Measurements from ENCODE around the gene TNFRSF9.
"Not testable (repeated sequence)": the region's sequence is repeated elsewhere in the genome, so short reads cannot be mapped to it uniquely, and the experiment has no call there.

The TNFRSF9 gene

DNA sequence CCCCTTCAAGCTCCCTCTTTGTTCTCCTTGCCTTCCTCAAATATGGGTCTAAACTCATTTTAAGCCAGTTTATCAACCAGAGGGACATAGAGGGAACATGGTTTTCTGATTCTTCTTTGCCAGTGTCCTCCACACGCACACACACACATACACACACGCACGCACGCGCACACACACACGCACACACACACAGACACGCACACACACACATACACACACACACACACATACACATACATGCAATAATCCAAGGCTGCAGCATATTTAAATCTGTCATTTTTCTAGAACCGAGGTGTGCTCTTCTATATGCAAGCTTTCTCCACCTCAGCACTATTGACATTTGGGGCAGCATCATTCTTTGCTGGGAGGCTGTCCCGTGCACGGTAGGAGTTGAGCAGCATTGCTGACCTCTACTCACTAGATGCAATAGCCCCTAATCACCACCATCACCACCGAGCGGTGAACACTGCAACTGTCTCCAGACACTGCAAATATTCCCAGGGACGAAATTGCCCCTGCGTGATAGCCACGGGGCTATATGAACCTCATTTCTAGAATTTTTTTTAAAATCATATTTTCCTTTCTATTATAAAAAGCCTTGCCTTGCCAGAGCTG, 8.0 kb downstream of the TNFRSF9 start:
- H3K4me3 ChIP-seq (replicated peaks; ENCODE audit: low read depth, low read length): no peak overlapping the region
- DNase-seq (ENCODE audit: extremely low read depth, low read depth): no peak
- TF ChIP-seq, protein P1, sequence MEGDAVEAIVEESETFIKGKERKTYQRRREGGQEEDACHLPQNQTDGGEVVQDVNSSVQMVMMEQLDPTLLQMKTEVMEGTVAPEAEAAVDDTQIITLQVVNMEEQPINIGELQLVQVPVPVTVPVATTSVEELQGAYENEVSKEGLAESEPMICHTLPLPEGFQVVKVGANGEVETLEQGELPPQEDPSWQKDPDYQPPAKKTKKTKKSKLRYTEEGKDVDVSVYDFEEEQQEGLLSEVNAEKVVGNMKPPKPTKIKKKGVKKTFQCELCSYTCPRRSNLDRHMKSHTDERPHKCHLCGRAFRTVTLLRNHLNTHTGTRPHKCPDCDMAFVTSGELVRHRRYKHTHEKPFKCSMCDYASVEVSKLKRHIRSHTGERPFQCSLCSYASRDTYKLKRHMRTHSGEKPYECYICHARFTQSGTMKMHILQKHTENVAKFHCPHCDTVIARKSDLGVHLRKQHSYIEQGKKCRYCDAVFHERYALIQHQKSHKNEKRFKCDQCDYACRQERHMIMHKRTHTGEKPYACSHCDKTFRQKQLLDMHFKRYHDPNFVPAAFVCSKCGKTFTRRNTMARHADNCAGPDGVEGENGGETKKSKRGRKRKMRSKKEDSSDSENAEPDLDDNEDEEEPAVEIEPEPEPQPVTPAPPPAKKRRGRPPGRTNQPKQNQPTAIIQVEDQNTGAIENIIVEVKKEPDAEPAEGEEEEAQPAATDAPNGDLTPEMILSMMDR (IDR thresholded peaks at IDR 0.05; ENCODE audit: low read depth, low read length, missing control alignments): no peak

DNA sequence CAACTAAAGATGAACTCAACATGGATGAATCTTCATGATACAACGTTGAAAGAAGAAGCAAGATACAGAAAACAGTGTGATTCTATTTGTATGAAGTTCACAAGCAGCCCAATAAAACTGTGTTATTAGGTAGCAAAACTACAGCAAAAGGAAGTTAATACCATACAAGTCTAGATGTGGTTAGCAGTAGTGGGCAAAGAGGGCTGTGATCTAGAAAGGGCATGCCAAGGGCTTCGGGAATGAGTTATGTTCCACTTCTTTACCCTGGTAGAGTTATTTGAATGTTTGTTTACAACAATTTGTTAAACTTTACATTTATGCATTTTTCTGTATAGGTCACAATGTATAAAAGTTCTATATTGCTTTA, 9.2 kb downstream of the TNFRSF9 start:
- TF ChIP-seq, protein P1 (IDR thresholded peaks at IDR 0.05; ENCODE audit: low read depth, low read length, missing control alignments): no peak
- H3K4me3 ChIP-seq (replicated peaks; ENCODE audit: low read depth, low read length): no peak overlapping the region
- DNase-seq (ENCODE audit: extremely low read depth, low read depth): no peak

DNA sequence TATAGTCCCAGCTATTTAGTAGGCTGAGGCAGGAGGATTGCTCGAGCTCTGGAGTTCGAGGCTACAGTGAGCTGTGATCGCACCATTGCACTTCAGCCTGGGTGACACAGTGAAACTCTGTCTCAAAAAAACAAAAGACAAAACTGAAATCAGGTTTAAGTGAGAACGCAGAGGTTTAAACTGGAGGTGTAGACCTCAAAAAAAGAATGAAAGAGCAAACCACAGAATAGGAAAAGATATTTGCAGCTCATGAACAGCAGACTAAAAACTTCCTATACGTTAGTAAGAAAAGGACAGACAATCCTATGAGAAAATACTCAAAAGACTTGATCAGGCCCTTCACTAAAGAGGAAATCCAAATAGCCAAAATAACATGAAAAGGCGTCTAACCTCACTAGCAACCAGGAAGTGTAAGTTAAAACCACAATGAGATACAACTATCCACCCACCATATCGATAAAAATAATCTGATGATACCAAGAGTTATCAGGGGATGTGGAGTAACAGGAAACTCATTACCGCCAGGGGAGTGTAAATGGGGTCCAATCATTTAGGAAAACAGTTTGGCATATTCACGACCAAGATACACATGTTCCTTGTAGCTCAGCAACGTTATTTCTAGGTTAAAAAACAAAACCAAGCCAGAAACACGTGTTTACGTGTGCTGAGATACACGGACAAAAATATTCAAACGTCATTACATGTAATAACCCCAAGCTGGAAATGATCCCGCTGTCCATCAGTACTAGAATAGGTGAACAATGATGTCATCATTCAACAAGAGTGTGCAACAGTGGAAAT, 9.8 kb downstream of the TNFRSF9 start:
- H3K4me3 ChIP-seq (replicated peaks; ENCODE audit: low read depth, low read length): no peak overlapping the region
- DNase-seq (ENCODE audit: extremely low read depth, low read depth): no peak
- TF ChIP-seq, protein P1 (IDR thresholded peaks at IDR 0.05; ENCODE audit: low read depth, low read length, missing control alignments): no peak

DNA sequence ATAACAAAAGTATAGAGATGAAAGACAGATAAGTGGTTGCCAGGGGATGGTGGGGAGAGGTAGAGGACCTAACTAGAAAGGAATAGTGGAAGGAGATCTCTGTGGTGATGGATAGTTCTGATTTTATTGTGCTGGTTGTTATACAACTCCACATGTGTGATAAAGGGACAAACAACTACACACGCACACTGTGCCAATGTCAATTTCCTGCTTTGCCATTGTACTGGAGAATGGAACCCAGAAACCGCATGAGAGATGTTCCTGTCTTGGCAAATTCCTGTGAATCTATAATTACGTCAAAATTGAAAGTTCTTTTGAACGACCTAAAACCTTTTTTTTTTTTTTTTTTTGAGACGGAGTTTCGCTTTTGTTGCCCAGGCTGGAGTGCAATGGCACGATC, 11.0 kb downstream of the TNFRSF9 start:
- DNase-seq (ENCODE audit: extremely low read depth, low read depth): no peak
- TF ChIP-seq, protein P1 (IDR thresholded peaks at IDR 0.05; ENCODE audit: low read depth, low read length, missing control alignments): no peak
- H3K4me3 ChIP-seq (replicated peaks; ENCODE audit: low read depth, low read length): no peak overlapping the region

DNA sequence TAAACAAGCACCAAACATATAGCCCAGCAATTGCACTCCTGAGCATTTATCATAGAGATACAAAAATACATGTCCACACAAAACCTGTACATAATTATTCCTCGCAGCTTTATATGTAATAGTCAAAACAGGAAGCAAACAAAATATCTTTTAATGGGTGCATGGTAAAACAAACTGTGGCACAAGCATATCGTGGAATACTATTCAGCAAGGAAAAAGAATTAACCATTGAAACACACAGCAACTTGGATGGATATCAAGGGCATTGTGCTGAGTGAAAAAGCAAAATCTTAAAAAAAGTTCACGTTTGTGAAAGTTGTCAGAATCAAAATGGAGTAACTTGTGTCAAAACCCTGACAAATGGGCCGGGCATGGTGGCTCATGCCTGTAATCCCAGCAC, 12.4 kb downstream of the TNFRSF9 start:
- TF ChIP-seq, protein P1 (IDR thresholded peaks at IDR 0.05; ENCODE audit: low read depth, low read length, missing control alignments): no peak
- no peak overlapping the region for H3K4me3 ChIP-seq (replicated peaks; ENCODE audit: low read depth, low read length)
- no peak for DNase-seq (ENCODE audit: extremely low read depth, low read depth)

DNA sequence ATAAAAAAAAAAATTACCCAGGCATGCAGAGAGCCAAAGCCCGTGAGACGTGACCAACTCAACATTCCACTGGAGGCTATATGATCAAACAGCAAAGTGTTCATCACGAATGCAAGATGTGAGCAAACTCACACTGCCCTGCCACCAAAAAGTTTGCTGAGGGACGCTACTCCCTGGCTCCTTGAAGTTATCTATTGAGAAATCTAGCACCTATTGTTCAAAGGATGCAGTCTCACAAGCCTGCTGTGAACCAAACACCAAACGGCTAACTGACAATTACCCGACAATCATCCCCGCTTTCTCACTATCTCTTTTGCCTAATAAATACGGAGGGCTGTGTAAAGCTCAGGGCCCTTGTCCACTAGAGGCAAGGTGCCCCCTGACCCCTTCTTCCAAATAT, 13.6 kb downstream of the TNFRSF9 start:
- DNase-seq (ENCODE audit: extremely low read depth, low read depth); H3K4me3 ChIP-seq (replicated peaks; ENCODE audit: low read depth, low read length): not testable (repeated sequence)

DNA sequence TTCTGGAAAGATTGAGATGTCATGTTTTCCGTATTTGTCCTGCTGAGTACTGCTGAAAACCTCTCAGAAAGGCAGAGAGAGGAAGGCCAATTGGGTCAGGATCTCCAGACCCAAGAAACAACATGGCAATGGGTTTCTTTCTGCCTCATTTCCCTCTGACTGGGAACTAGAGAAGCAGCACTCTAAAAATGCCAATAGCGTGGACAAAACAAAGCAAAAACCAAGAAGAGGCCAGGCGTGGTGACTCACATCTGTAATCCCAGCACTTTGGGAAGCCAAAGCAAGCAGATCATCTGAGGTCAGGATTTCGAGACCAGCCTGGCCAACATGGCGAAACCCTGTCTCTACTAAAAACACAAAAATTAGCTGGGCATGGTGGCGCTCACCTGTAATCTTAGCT, 18.3 kb downstream of the TNFRSF9 start:
- TF ChIP-seq, protein P1 (IDR thresholded peaks at IDR 0.05; ENCODE audit: low read depth, low read length, missing control alignments): no peak
- DNase-seq (ENCODE audit: extremely low read depth, low read depth): no peak
- no peak overlapping the region for H3K4me3 ChIP-seq (replicated peaks; ENCODE audit: low read depth, low read length)
